Right atrium auricular region (tissue), 2 donors: Measurements from ENCODE around the gene PPP6R3. TPM values are rescaled to one million over a fixed set of nuclear protein-coding genes. Genes with fewer than 3 reads are reported as not detected.

ENCODE experiments used
- DNase-seq: peaks from one replicate; pipeline ENCODE4 v3.0.0-alpha.2; 2019; ENCODE audit warnings: low spot score
- H3K27ac ChIP-seq, 2 donors: fragments of 200-600 bp; sonication (generic); 1 replicate in 1 of 2; 2 replicates in 1 of 2; pipeline ENCODE4 v1.5.1; 2016 to 2019
- H3K27me3 ChIP-seq, 2 donors: fragments of 200-600 bp; sonication (generic); one replicate each; pipeline versions ENCODE4 v1.5.1 to v1.6.0; 2017 to 2019
- H3K36me3 ChIP-seq: fragments of 200-600 bp; sonication (generic); one replicate; pipeline ENCODE4 v1.5.1; 2016
- H3K4me1 ChIP-seq, 2 donors: fragments of 200-600 bp; sonication (generic); one replicate each; pipeline versions ENCODE4 v1.5.1 to v1.6.0; 2017 to 2019
- H3K4me3 ChIP-seq, 2 donors: fragments of 200-600 bp; sonication (generic); 1 replicate in 1 of 2; 2 replicates in 1 of 2; pipeline ENCODE4 v1.5.1; 2017 to 2019; ENCODE audit warnings: mild to moderate bottlenecking in 1 of 2, moderate library complexity in 1 of 2
- H3K9me3 ChIP-seq, 2 donors: fragments of 200-600 bp; sonication (generic); one replicate each; pipeline ENCODE4 v1.5.1; 2019
- total RNA-seq, 2 donors: library from RNA; depleted of rRNA; stranded (reverse); fragments of >200 nt; gene quantifications; one replicate each; pipeline ENCODE4 v1.1.0, GENCODE V29; 2016
- TF ChIP-seq, protein P1 (sequence below), 2 donors: fragments of 200-600 bp; sonication (generic); IDR thresholded peaks; one replicate each; pipeline ENCODE4 v1.5.1; 2019; ENCODE audit warnings: antibody characterized with exemption in 2 of 2

The PPP6R3 gene
- total RNA-seq, 2 donors from 2014 or later: 81.1 to 95.2 TPM

GRCh38 chr11:68463714-68464113 is 3.2 kb downstream of the PPP6R3 start:
- Histone ChIP-seq H3K4me3 (no peak overlapping the region), H3K27me3 (no peaks in the 10 kb centered on the region), H3K4me1 (peaks cover 0 to 75% of the 10 kb centered on the region in 2 donors), H3K27ac (no peak overlapping the region), H3K9me3 (no peaks in the 10 kb centered on the region), H3K36me3 (no peaks in the 10 kb centered on the region)
- TF ChIP-seq, protein P1, sequence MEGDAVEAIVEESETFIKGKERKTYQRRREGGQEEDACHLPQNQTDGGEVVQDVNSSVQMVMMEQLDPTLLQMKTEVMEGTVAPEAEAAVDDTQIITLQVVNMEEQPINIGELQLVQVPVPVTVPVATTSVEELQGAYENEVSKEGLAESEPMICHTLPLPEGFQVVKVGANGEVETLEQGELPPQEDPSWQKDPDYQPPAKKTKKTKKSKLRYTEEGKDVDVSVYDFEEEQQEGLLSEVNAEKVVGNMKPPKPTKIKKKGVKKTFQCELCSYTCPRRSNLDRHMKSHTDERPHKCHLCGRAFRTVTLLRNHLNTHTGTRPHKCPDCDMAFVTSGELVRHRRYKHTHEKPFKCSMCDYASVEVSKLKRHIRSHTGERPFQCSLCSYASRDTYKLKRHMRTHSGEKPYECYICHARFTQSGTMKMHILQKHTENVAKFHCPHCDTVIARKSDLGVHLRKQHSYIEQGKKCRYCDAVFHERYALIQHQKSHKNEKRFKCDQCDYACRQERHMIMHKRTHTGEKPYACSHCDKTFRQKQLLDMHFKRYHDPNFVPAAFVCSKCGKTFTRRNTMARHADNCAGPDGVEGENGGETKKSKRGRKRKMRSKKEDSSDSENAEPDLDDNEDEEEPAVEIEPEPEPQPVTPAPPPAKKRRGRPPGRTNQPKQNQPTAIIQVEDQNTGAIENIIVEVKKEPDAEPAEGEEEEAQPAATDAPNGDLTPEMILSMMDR (IDR thresholded peaks at IDR 0.05): no peak
- no peak for DNase-seq

DNA sequence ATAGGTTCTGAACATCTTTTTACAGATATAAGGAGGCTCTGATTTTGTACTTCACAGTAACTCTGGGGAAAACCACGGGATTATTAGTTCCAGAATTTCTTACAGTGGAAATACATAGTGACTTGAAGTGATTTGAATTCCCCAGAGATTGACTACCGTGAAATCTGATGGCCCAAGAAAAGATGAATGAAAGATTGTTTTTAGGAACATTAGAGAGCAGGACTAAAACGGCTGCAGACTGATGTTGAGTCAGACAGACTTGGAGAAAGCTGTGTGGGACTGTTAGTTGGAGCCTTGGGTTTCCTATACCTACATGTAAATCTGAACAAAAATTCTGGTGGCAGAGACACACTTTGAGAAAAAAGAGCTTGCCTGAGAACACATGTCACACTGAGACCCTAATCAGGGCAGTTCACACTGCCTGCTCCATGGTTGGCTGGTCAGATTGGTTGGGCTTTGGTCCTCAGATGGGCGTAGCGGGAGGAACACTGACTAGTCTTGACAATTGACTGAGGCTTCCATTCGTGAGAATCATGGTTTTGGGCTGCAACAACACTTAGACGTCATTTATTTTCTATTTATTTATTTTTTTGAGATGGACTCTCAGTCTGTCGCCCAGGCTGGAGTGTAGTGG is 6.8 kb downstream of the PPP6R3 start:
- Histone ChIP-seq H3K27me3 (no peaks in the 10 kb centered on the region), H3K9me3 (no peaks in the 10 kb centered on the region), H3K4me3 (no peak overlapping the region), H3K4me1 (peaks cover 0 to 97% of the 10 kb centered on the region in 2 donors), H3K36me3 (no peaks in the 10 kb centered on the region), H3K27ac (no peak overlapping the region)
- TF ChIP-seq, protein P1 (IDR thresholded peaks at IDR 0.05): no peak
- DNase-seq: no peak

- Histone ChIP-seq H3K9me3 (no peaks in the 10 kb centered on the region), H3K36me3 (no peaks in the 10 kb centered on the region), H3K4me1 (peaks cover 0 to 93% of the 10 kb centered on the region in 2 donors), H3K4me3 (no peak overlapping the region), H3K27ac (no peak overlapping the region), H3K27me3 (no peaks in the 10 kb centered on the region)
- TF ChIP-seq, protein P1 (IDR thresholded peaks at IDR 0.05): no peak
- DNase-seq: no peak
Observed at GRCh38 chr11:68468217-68468828, 7.8 kb downstream of the PPP6R3 start.

GRCh38 chr11:68469122-68469521 is 8.6 kb downstream of the PPP6R3 start:
- Histone ChIP-seq H3K27ac (no peak overlapping the region), H3K9me3 (no peaks in the 10 kb centered on the region), H3K4me3 (no peak overlapping the region), H3K27me3 (no peaks in the 10 kb centered on the region), H3K4me1 (peaks cover 0 to 93% of the 10 kb centered on the region in 2 donors), H3K36me3 (no peaks in the 10 kb centered on the region)
- TF ChIP-seq, protein P1 (IDR thresholded peaks at IDR 0.05): no peak
- no peak for DNase-seq

DNA sequence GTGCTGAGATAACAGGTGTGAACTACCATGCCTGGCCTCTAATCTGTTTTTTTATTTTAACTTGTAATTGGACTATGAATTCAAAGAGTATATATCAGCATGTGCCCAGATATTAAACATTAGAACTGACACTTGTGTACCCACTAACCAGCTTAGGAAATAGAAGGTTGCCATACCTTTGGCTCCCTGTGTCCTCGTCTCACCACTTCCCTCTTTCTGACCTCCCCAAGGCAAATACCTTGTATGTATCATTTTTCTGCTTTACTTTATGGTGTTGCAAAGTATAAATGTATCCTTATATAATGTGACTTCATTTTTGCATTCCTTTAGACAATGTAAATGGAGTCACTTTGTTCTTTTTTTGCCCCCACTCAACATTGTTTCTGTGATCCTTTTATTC is 9.1 kb downstream of the PPP6R3 start:
- no peaks in the 10 kb centered on the region for H3K9me3 ChIP-seq
- no peak overlapping the region for H3K4me3 ChIP-seq
- H3K36me3 ChIP-seq: no peaks in the 10 kb centered on the region
- TF ChIP-seq, protein P1 (IDR thresholded peaks at IDR 0.05): no peak
- H3K27me3 ChIP-seq: no peaks in the 10 kb centered on the region
- DNase-seq: no peak
- no peak overlapping the region for H3K27ac ChIP-seq
- H3K4me1 ChIP-seq: peaks cover 0 to 93% of the 10 kb centered on the region in 2 donors
